GM21723 (cell line): Measurements from ENCODE around the gene HSCB.
"Not testable (repeated sequence)": the region's sequence is repeated elsewhere in the genome, so short reads cannot be mapped to it uniquely, and the experiment has no call there.

Source experiments
- ATAC-seq: cut with Tn5 transposase; IDR thresholded peaks from one replicate; pipeline ENCODE4 v1.9.1; 2021; ENCODE audit warnings: mild to moderate bottlenecking, moderate library complexity; ENCODE audit not compliant: unreplicated experiment

HSCB gene, protein sequence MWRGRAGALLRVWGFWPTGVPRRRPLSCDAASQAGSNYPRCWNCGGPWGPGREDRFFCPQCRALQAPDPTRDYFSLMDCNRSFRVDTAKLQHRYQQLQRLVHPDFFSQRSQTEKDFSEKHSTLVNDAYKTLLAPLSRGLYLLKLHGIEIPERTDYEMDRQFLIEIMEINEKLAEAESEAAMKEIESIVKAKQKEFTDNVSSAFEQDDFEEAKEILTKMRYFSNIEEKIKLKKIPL

DNA sequence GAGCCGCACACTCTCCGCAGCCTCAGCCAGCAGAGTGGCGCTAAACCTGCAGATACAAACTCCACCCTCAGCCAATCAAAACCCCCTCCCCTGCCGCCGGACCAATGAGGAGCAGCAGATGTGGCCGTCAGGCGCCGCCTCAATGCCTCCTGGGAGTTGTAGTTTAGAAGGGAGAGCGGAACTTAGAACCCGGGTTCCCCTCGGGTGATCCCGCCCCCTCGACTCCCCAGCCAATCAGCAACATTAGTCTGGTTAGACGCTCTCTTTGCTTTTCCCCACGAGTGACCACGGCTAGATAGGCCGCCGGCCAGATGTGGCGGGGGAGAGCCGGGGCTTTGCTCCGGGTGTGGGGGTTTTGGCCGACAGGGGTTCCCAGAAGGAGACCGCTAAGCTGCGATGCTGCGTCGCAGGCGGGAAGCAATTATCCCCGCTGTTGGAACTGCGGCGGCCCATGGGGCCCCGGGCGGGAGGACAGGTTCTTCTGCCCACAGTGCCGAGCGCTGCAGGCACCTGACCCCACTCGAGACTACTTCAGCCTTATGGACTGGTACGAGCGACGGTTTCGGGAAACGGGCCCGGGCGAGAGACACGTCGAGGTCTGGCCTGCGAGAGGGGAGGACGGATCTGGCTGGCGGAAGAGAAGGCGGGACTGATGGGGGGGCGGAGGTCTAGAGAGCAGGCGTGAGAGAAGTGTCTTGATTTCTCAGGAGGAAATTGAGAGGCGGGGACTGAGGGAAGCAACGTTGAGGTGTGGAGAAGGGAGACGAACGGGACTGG is at the start of gene HSCB, which contains the start of gene CHEK2:
TSS of gene HSCB (plus strand) at position 255 of the 777 bp plus-strand sequence. CDS start at position 312, 57 bp downstream.
TSS of gene CHEK2 (minus strand) at position 36 of the 777 bp plus-strand sequence. CDS start 7,099 bp downstream, outside the sequence.
- ATAC-seq: peak; percentile 91

DNA sequence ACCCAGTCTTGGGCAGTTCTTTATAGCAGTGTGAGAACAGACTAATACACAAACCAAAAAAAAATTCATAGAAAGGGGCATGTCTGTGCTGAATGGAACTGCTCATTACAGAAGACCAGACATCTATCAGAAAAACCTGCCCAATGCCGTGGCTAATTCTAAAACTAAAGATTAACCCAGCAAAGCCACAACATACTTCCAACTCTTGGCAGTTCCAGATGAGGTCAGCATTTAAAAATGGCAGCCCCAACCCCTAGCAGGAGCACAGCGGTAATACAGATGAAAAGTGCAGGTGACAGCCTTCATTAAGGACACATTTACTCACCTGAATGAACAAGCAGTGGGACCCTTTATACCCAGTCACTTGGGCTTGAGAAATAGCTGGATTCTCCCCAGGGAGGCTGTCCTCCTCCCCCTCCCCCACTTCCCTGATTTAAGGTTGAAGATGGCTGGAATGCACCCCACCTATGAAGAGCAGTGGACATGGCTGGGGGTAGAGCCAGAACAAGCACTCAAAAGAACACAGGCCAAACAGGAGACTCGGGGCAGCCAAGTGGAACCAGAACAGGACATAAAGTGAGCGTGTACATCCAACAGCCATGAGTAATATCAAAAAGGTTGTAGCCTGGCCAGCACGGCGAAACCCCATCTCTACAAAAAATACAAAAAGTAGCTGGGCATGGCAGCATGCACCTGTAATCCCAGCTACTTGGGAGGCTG is 48.6 kb upstream of the HSCB start:
- ATAC-seq: not testable (repeated sequence)

DNA sequence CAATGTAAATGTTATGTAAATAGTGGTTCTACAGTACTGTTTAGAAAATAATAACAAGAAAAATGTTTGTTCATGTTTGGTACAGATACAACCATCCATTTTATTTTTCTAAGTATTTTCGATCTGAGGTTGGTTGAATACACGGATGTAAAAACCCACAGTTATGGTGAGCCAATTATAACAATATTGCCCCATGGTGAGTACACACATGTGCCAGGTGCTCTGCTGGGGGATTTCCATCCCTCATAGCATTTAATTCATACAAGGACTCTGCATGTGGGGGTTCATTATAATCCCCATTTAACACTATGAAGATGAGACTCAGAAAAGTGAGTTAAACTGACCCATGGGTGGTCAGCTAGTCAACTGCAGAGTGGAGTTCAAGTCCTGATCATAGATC is 38.9 kb upstream of the HSCB start:
- ATAC-seq: no peak

DNA sequence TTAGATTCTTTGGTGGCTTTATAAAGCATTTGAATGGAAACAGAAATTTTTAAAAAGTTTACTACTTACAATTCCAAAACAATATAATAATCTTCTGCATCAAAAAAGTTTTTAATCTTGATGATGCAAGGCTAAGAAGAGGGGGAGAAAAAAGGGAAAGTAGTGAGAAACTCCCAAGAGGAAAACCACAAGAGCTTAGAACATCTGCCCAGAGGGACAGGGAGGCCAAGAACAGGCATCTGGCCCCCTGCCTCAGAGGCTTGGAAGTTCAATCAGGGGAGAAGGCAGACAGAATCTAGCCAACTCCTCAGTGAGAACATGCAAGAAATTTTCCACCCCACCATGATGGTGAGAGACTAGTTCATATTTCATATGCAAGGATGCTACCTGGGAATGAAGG is 38.4 kb upstream of the HSCB start:
- ATAC-seq: no peak

DNA sequence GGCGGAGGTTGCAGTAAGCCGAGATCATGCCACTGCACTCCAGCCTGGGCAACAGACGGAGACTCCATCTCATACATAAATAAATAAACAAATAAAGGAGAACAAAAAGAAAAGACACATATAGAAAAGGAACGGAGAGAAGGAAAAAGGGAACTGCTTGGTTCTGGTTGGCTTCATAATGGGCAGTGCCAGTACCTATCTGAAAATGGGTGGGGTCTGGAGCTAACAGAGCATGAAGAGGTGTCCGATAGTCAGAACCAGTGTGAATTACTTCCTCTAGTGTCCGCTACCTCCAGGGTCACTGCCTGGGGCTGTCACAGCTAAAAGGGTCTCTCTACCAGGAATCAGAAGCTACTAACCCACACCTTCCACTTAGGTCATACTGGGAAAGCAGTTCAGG is 35.0 kb upstream of the HSCB start:
- ATAC-seq: no peak

DNA sequence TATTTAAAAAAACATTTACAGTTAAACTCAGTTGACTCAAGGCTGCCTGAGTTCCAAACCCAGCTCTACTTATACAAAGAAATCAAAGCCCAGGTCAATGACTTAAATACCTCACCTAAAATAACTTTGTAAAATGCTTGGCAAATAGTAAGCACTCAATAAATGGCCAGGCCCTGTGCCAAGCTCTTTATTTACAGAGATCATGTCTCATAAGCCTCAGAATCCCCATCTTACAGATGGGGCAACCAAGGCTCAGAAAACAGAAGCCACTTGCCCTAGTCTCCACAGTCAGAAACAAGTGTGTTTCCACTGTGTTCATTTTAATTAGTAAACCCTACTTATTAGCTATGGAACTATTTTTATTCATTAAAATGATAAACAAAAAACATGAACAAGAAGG is 31.7 kb upstream of the HSCB start:
- no peak for ATAC-seq

DNA sequence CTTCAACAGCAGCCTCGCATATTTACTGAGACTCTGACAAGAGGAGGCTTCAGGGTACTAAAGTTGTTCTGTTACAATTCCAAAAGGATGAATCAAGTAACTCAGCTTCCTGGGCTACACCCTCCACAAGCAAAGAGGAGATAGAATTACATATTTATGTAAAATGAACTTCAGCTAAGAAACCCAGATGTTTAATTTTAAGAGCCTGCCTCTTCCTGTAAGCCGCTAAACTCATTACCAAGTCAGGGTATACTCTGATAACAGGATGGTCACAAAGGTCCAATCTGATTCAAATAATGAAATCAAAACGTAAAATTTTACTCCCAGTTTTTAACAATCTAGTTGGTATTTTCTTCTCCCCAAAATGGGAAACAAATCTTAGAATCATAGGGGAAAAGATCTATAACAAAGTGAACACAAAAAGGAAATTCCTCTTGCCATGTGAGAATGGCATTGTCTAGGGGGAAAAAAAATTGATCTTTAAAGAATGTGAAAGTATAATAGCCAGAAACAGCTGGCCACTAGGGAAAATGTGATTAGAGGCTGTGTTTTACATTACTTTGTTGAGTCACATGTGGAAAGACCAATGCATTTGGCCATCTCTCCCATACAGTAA is 31.2 kb upstream of the HSCB start:
- no peak for ATAC-seq

DNA sequence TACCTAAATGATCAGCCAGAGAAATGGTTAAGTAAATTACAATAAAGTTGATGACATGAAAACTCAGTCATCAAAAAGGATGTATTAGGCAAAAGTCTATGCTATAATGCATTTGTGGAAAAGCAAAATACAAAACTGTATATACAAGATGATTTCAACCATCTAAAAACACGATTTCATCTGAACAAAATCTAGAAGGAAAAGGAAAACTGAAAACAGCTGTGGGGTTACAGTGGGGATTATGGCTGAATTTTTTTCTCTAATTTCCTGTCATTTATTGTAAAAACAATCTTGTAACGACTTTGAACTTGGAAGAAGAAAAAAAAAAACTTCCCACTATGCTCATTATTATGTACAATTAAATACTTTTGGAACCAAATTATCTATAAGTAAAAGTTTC is 30.5 kb upstream of the HSCB start:
- ATAC-seq: no peak

DNA sequence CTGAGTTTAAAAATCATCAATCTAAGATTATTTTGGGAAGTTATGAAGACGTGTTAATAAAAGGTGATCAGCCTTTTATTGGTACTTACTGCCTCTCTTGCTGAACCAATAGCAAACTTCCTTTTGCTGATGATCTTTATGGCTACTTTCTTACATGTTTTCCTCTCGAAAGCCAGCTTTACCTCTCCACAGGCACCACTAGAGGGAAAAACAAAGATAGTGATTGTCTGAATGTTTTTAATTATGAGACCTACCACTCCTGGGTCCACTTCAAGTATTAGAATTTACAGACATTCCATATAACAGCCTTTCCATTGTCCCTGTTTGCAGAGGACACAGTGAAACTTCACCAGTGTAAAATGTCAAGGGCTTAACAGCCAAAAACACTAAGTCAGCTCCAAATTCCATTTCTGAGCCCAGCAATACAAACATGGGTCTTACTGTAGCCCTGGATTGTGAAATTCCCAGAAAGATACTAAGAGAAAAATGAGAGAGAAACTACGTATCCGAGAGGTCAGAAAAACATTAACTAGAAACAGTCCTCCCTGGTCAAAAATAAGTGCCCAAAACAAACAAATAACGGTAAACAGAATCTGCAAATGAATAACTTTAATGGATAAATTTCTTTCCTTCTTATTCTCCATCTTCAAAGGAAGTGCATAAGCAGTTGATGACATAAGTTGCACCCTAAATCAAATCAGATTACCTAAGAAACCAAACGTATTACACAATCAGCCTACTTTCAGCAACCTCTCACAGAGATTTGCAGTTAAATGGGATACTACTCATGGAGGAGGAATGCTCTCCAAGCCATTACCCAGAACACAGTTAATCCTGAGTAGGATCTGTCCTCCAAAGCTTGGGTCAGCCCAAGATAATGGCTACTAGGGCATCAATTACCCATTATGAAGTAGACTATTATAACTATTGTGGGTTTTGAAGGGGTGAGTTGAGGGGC is 29.7 kb upstream of the HSCB start:
- no peak for ATAC-seq

DNA sequence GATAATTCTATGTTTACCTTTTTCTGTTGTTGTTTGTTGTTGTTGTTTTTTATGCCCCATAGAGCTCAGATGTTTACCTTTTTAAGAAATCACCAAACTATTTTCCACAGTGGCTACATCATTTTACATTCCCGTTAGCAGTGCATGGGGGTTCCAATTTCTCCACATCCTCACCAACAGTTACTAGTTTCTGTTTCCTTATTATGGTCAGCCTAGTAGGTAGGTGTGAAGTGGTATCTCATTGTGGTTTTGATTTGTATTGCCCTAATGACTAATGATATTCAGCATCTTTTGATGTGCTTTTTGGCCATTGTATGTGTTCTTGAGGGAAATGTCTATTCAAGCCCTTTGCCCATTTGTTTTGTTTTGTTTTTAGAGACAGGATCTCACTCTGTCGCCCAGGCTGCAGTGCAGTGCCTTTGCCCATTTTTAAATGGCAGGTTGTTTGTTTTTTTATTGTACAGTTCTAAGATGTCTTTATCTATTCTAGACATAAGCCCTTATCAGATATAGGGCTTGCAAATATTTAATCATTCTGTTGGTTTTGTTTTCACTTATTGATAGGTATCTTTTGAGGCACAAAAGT is 27.7 kb upstream of the HSCB start:
- no peak for ATAC-seq

DNA sequence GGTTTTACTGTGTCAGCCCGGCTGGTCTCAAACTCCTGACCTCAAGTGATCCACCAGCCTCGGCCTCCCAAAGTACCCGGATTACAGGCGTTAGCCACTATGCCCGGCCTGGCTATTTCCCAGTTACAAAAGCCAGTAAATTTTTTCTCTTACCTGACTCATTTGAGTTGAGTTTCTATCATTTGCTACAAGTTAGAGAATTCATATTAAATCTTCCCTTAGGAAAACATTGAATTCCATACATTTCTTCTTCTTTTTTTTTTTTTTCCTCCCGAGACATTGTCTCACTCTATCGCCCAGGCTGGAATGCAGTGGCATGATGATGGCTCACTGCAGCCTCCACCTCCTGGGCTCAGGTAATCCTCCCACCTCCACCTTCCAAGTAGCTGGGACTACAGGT is 26.2 kb upstream of the HSCB start:
- no peak for ATAC-seq

DNA sequence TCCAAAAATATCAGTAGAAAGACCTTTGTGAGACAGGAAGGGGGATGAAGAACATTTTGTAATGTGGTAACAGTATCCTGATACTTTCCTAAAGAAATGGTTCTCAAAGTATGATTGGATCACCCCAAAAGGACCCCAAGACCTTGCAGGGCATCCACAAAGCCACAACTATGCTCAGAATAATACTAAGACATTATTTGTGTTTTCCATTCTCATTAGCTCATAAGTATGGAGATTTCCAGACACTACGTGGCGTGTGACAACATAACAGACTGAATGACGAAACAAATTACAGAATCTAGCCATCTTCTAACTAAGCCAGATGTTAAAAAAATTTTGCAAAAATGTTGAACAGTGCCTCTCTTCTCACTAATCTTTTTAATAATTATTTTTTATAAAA is 25.2 kb upstream of the HSCB start:
- ATAC-seq: no peak

DNA sequence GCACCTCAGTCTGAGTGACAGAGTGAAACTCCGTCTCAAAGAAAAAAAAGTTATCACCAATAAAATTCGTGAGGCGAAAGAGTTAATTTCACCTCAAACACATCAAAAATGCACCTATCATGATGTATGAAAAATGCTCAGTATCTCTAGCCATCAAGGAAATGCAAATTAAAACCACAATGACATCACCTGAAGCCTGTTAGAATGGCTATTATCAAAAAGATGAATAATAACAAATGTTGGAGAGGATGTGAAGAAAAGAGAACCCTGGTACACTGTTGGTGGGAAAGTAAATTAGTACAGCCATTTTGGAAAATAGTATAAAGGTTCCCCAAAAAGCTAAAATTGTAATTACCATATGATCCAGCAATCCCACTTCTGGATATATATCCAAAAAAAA is 23.8 kb upstream of the HSCB start:
- ATAC-seq: no peak

DNA sequence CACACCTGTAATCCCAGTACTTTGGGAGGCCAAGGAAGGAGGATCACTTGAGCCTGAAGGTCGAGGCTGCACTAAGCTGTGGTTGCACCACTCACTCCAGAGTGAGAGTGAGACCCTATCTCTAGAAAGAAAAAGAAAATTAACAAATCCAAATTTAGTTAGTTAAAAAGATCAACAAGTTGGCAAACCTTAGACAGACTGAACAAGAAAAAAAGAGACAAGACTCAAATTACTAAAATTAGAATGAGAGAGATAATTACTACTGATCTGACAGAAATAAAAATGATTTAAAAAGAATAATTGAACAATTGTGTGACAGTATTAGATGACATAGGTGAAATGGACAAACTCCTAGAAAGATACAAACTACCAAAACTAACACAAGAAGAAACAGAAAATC is 13.8 kb upstream of the HSCB start:
- no peak for ATAC-seq

DNA sequence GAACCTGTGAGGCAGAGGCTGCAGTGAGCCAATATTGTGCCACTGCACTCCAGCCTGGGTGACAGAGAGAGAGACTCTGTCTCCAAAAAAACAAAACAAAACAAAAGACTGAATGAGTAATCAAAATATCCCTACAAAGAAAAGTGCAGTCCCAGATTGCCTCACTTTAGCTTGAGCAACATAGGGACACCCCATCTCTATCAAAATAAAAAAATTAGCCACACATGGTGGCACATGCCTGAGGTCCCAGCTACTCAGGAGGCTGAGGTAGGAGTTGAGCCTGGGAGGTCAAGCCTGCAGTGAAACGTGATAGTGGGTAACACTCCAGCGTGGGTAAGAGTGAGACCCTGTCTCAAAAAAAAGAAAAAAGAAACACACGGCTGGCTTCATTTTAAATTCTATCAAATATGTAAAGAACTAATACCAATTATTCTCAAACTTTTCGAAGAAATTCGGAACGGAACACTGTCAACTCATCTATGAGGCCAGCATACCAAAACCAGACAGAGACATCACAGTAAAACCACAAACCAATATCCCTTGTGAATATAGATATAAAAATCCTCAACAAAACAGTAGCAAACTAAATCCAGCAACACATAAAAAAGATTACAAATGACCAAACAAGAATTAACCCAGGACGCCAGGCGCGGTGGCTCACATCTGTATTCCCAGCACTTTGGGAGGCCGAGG is 13.1 kb upstream of the HSCB start:
- no peak for ATAC-seq

DNA sequence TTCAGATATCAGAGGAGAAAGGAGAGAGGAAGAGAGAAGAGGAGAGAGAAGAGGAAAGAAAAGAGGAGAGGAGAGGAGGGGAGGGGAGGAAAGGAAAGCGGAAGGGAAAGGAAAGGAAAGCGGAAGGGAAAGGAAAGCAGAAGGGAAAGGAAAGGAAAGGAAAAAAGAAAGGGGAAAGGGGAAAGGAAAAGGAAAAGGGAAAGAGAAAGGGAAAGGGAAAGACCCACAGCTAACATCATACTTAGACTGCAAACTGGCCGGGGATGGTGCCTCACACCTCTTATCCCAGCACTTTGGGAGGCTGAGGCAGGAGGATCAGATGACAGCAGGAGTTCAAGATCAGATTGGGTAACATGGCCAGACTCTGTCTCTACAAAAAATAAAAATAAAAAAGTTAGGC is 11.7 kb upstream of the HSCB start:
- no peak for ATAC-seq

DNA sequence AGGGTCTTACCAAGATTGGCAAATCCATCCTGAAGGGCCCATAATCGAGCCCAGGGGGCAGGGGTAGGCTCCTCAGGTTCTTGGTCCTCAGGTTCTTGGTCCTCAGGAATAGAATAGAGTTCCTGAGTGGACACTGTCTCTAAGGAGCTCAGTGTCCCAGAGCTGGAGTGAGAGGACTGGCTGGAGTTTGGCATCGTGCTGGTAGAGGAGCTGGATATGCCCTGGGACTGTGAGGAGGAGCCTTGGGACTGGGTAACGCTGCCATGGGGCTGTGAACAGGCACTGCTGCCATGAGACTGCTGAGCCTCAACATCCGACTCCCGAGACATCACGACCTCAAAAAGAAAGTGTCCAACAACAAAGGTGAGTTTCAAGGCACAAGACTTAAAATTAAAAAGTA is 7.4 kb upstream of the HSCB start:
- ATAC-seq: no peak

DNA sequence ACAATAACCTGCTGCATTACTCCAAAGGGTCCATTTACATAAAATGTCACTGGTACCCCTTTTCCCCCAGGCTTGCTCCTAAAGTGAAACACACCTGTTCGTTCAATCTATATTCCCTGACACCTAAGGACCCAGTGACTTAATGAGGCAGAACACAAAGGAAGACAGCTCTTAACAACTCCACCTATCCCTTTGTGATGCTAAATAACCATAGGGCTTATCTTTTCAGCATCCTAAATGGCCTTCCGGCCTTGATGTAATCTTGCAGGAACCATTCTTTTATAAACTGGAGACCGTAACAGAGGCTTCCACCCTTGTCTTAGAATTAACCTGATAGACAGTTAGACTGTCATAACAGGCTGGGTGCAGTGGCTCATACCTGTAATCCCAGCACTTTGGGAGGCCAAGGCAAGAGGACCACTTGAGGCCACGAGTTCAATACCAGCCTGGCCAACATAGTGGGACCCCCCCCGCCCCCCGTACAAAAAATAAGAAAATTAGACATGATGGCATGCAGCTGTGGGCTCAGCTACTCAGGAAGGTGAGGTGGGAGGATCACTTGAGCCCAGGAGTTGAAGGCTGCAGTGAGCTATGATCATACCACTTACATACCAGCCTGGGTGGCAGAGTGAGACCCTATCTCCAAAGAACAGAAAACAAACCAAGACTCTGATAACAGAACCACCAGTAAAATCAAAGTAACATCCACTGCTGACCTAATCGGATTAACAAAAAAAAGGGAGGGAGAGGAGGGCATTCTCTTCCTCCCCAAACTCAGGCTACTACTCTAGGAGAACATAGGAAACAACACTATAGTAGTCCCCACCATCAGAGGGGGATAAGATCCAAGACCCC is 5.3 kb upstream of the HSCB start:
- ATAC-seq: no peak
